HFFc6 (cell line): ENCODE measurements around the gene PLEK2. TPM values are rescaled to one million over a fixed set of nuclear protein-coding genes. Genes with fewer than 3 reads are reported as not detected.

Source experiments
- DNase-seq: peaks from one replicate; pipeline ENCODE4 v3.0.0-alpha.2; 2018
- H3K27ac Mint-ChIP-seq: 2 replicates; pipeline ENCODE4 v1.8.0; 2020; ENCODE audit warnings: mild to moderate bottlenecking, mixed read lengths
- H3K27me3 Mint-ChIP-seq: 2 replicates; pipeline ENCODE4 v1.8.0; 2021; ENCODE audit warnings: mild to moderate bottlenecking, moderate library complexity, mixed read lengths; ENCODE audit not compliant: insufficient read depth
- H3K36me3 Mint-ChIP-seq: 2 replicates; pipeline ENCODE4 v1.8.0; 2021; ENCODE audit warnings: low read depth, mixed read lengths
- H3K4me1 Mint-ChIP-seq: 2 replicates; pipeline ENCODE4 v1.8.0; 2020; ENCODE audit warnings: low read depth, mixed read lengths
- H3K4me3 Mint-ChIP-seq: 2 replicates; pipeline ENCODE4 v1.8.0; 2020; ENCODE audit warnings: mild to moderate bottlenecking, moderate library complexity, mixed read lengths
- H3K9me3 Mint-ChIP-seq: 2 replicates; pipeline ENCODE4 v1.8.0; 2020; ENCODE audit warnings: mild to moderate bottlenecking, mixed read lengths
- CTCF ChIP-seq: fragments of 200-600 bp; sonication (generic); IDR thresholded peaks from 2 replicates; pipeline ENCODE4 v1.5.0; 2021; ENCODE audit warnings: antibody characterized with exemption, mild to moderate bottlenecking
- total RNA-seq, 6 experiments: library from RNA; stranded (reverse); fragmentation: NEBNext Ultra II Directional; extraction: Animal tissue kit (Norgen Biotek cat#: 25700); gene quantifications; 2 replicates in 1 of 6; 3 replicates in 5 of 6; pipeline ENCODE4 v1.2.3, GENCODE V29; 2021

The PLEK2 gene
- total RNA-seq, 6 experiments from 2014 or later = 8.7 to 23.8 (median 19.5) TPM

GRCh38 chr14:67436006-67436866, 24.3 kb upstream of the PLEK2 start:
- peaks cover 49% of the 10 kb centered on the region for H3K27me3 Mint-ChIP-seq
- H3K27ac Mint-ChIP-seq = no peak overlapping the region
- H3K4me1 Mint-ChIP-seq = no peaks in the 10 kb centered on the region
- DNase-seq = no peak
- no peak overlapping the region for H3K4me3 Mint-ChIP-seq
- H3K9me3 Mint-ChIP-seq = no peaks in the 10 kb centered on the region
- H3K36me3 Mint-ChIP-seq = no peaks in the 10 kb centered on the region
- TF ChIP-seq CTCF = no peak

- Mint-ChIP-seq H3K4me3 (no peak overlapping the region), H3K27me3 (peaks cover 53% of the 10 kb centered on the region), H3K4me1 (no peaks in the 10 kb centered on the region), H3K27ac (no peak overlapping the region), H3K9me3 (no peaks in the 10 kb centered on the region), H3K36me3 (no peaks in the 10 kb centered on the region)
- DNase-seq = no peak
- no peak for TF ChIP-seq CTCF
Measured at GRCh38 chr14:67435603-67436002, 23.6 kb upstream of the PLEK2 start.

- peaks cover 36% of the 10 kb centered on the region for H3K27me3 Mint-ChIP-seq
- H3K4me3 Mint-ChIP-seq = no peak overlapping the region
- no peaks in the 10 kb centered on the region for H3K9me3 Mint-ChIP-seq
- TF ChIP-seq CTCF = no peak
- H3K36me3 Mint-ChIP-seq = no peaks in the 10 kb centered on the region
- peaks cover 24% of the 10 kb centered on the region for H3K4me1 Mint-ChIP-seq
- no peak overlapping the region for H3K27ac Mint-ChIP-seq
- no peak for DNase-seq
Measured at GRCh38 chr14:67432050-67432564, 20.1 kb upstream of the PLEK2 start.

- H3K27me3 Mint-ChIP-seq = peaks cover 27% of the 10 kb centered on the region
- H3K27ac Mint-ChIP-seq = no peak overlapping the region
- TF ChIP-seq CTCF = no peak
- no peaks in the 10 kb centered on the region for H3K36me3 Mint-ChIP-seq
- H3K4me1 Mint-ChIP-seq = peaks cover 29% of the 10 kb centered on the region
- no peak overlapping the region for H3K4me3 Mint-ChIP-seq
- no peak for DNase-seq
- H3K9me3 Mint-ChIP-seq = no peaks in the 10 kb centered on the region
Measured at GRCh38 chr14:67429510-67430205, 17.7 kb upstream of the PLEK2 start.

- H3K27ac Mint-ChIP-seq = no peak overlapping the region
- TF ChIP-seq CTCF = no peak
- H3K4me3 Mint-ChIP-seq = no peak overlapping the region
- no peaks in the 10 kb centered on the region for H3K9me3 Mint-ChIP-seq
- no peaks in the 10 kb centered on the region for H3K36me3 Mint-ChIP-seq
- peaks cover 22% of the 10 kb centered on the region for H3K27me3 Mint-ChIP-seq
- DNase-seq = peak; percentile 67
- H3K4me1 Mint-ChIP-seq = peaks cover 29% of the 10 kb centered on the region
Measured at GRCh38 chr14:67428501-67429031, 16.6 kb upstream of the PLEK2 start.
